GM23338 (cell line): Measurements from ENCODE around the gene ABHD15. TPM values are rescaled to one million over a fixed set of nuclear protein-coding genes. Genes with fewer than 3 reads are reported as not detected.

Experiments used
- ATAC-seq: fragments of 200-7000 bp; cut with Tn5 transposase; 3 replicates; pipeline ENCODE4 v1.9.1; 2020
- DNase-seq: peaks from one replicate; pipeline ENCODE4 v3.0.0-alpha.2; 2015; ENCODE audit warnings: low spot score
- H2AFZ ChIP-seq: fragments of 200-600 bp; sonication (generic); 2 replicates; pipeline ENCODE4 v1.8.0; 2016; ENCODE audit warnings: antibody characterized with exemption, mild to moderate bottlenecking, moderate library complexity
- H3F3A ChIP-seq: fragments of 200-600 bp; sonication (generic); replicated peaks from 2 replicates; pipeline ENCODE4 v1.8.0; 2017; ENCODE audit warnings: antibody characterized with exemption, mixed run types, low read depth
- H3K27ac ChIP-seq: fragments of 200-600 bp; sonication (generic); 2 replicates; pipeline ENCODE4 v1.6.1; 2016; ENCODE audit warnings: low read depth
- H3K27me3 ChIP-seq: fragments of 200-600 bp; sonication (generic); 2 replicates; pipeline ENCODE4 v1.8.0; 2016; ENCODE audit warnings: mild to moderate bottlenecking, mixed run types, moderate library complexity; ENCODE audit not compliant: insufficient read depth
- H3K36me3 ChIP-seq: fragments of 200-600 bp; sonication (generic); 2 replicates; pipeline ENCODE4 v1.8.0; 2016; ENCODE audit warnings: mild to moderate bottlenecking; ENCODE audit not compliant: insufficient read depth
- H3K4me1 ChIP-seq: fragments of 200-600 bp; sonication (generic); 2 replicates; pipeline ENCODE4 v1.8.0; 2016; ENCODE audit warnings: mild to moderate bottlenecking, moderate library complexity; ENCODE audit not compliant: insufficient read depth
- H3K4me2 ChIP-seq: fragments of 200-600 bp; sonication (generic); 2 replicates; pipeline ENCODE4 v1.7.1; 2017; ENCODE audit warnings: mixed run types
- H3K4me3 ChIP-seq: fragments of 200-600 bp; sonication (generic); 2 replicates; pipeline ENCODE4 v1.6.1; 2016; ENCODE audit warnings: mixed run types
- H3K79me2 ChIP-seq: fragments of 200-600 bp; sonication (generic); replicated peaks from 2 replicates; pipeline ENCODE4 v1.8.0; 2017; ENCODE audit warnings: mild to moderate bottlenecking; ENCODE audit not compliant: insufficient read depth
- H3K9me2 ChIP-seq: fragments of 200-600 bp; sonication (generic); 2 replicates; pipeline ENCODE4 v1.8.0; 2017; ENCODE audit not compliant: insufficient read depth
- H4K20me1 ChIP-seq: fragments of 200-600 bp; sonication (generic); replicated peaks from 2 replicates; pipeline ENCODE4 v1.8.0; 2017; ENCODE audit warnings: mild to moderate bottlenecking; ENCODE audit not compliant: insufficient read depth
- H3K27ac Mint-ChIP-seq: 2 replicates; pipeline ENCODE4 v1.8.0; 2020; ENCODE audit warnings: inconsistent platforms, mild to moderate bottlenecking, moderate library complexity, mixed read lengths
- H3K27me3 Mint-ChIP-seq: 3 replicates; pipeline ENCODE4 v1.8.0; 2022; ENCODE audit warnings: low read depth, mild to moderate bottlenecking, moderate library complexity, mixed read lengths, inconsistent platforms; ENCODE audit not compliant: insufficient read depth, poor library complexity
- H3K36me3 Mint-ChIP-seq: 3 replicates; pipeline ENCODE4 v1.8.0; 2021; ENCODE audit warnings: low read depth, mild to moderate bottlenecking, inconsistent platforms, moderate library complexity, mixed read lengths
- H3K4me1 Mint-ChIP-seq: 3 replicates; pipeline ENCODE4 v1.8.0; 2020; ENCODE audit warnings: mild to moderate bottlenecking, inconsistent platforms, mixed read lengths
- H3K4me3 Mint-ChIP-seq: 3 replicates; pipeline ENCODE4 v1.8.0; 2021; ENCODE audit warnings: moderate library complexity, mild to moderate bottlenecking, inconsistent platforms, mixed read lengths
- H3K9me3 Mint-ChIP-seq: 3 replicates; pipeline ENCODE4 v1.8.0; 2020; ENCODE audit warnings: moderate library complexity, mild to moderate bottlenecking, inconsistent platforms, mixed read lengths
- CREB1 ChIP-seq: fragments of 250-450 bp; sonication (Bioruptor Pico); IDR thresholded peaks from 2 replicates; pipeline ENCODE4 v1.5.0; 2020; ENCODE audit warnings: low read depth, mild to moderate bottlenecking, moderate library complexity
- NANOG ChIP-seq: IDR thresholded peaks from 2 replicates; pipeline ENCODE4 v1.6.1; 2016; ENCODE audit warnings: antibody characterized with exemption, borderline replicate concordance
- POLR2AphosphoS5 ChIP-seq: IDR thresholded peaks from 2 replicates; pipeline ENCODE4 v1.6.1; 2016; ENCODE audit warnings: antibody characterized with exemption, low read depth
- REST ChIP-seq: IDR thresholded peaks from one replicate; pipeline ENCODE4 v1.6.1; 2018; ENCODE audit warnings: antibody characterized with exemption; ENCODE audit not compliant: unreplicated experiment
- ZNF114 ChIP-seq: fragments of 250-450 bp; sonication (Bioruptor Pico); IDR thresholded peaks from 2 replicates; pipeline ENCODE4 v1.5.0; 2020; ENCODE audit warnings: mild to moderate bottlenecking, moderate library complexity
- ZNF331 ChIP-seq: fragments of 250-450 bp; sonication (Bioruptor Pico); IDR thresholded peaks from 2 replicates; pipeline ENCODE4 v1.5.0; 2020; ENCODE audit warnings: low read depth, mild to moderate bottlenecking, moderate library complexity
- polyA plus RNA-seq: library from polyadenylated mRNA; unstranded; fragments of >200 nt; fragmentation: Nextera tagmentation; extraction: Ambion mirVana; gene quantifications from 2 replicates; pipeline ENCODE4 v1.2.1, GENCODE V29; 2016
- total RNA-seq: library from RNA; depleted of rRNA; stranded (reverse); fragments of >200 nt; shearing (Covaris generic); gene quantifications from 2 replicates; pipeline ENCODE4 v1.2.3, GENCODE V29; 2014

ABHD15 gene
- total and polyA plus RNA-seq, 2 experiments from 2014 or later: 0.27 to 2.5 TPM

- no peaks in the 10 kb centered on the region for H3K79me2 ChIP-seq
- H3K4me1 ChIP-seq: peaks cover 19% of the 10 kb centered on the region
- H3K27me3 Mint-ChIP-seq: peaks cover 1% of the 10 kb centered on the region
- 0 out of 2 replicates have a peak overlapping the region, but pooled peaks have one; percentile 28 for H3K4me2 ChIP-seq
- no peaks in the 10 kb centered on the region for H4K20me1 ChIP-seq
- no peaks in the 10 kb centered on the region for H3K9me3 Mint-ChIP-seq
- no peak overlapping the region for H3K4me3 Mint-ChIP-seq
- peaks cover 13% of the 10 kb centered on the region; the same call in 2 of the 3 replicates for H3K4me1 Mint-ChIP-seq
- 0 out of 2 replicates have a peak, but pooled peaks cover 3% of the 10 kb centered on the region for H3F3A ChIP-seq
- no peaks in the 10 kb centered on the region for H3K36me3 Mint-ChIP-seq
- H3K27ac Mint-ChIP-seq: no peak overlapping the region; the same call in 1 of the 2 replicates
- H3K27ac ChIP-seq: no peak overlapping the region
- no peaks in the 10 kb centered on the region for H3K9me2 ChIP-seq
- no peaks in the 10 kb centered on the region for H3K36me3 ChIP-seq
- no peak for TF ChIP-seq CREB1 (CRISPR knock-in tag)
- no peaks in the 10 kb centered on the region for H3K27me3 ChIP-seq
- ATAC-seq (no peak), DNase-seq (no peak)
- H2AFZ ChIP-seq: no peak overlapping the region
- no peak overlapping the region for H3K4me3 ChIP-seq
Measured at GRCh38 chr17:29549177-29549923, 17.5 kb downstream of the ABHD15 start.

- Histone ChIP-seq H4K20me1 (no peaks in the 10 kb centered on the region), H3F3A (no peaks in the 10 kb centered on the region), H3K79me2 (no peaks in the 10 kb centered on the region), H3K4me2 (no peak overlapping the region), H3K36me3 (peaks cover 14% of the 10 kb centered on the region; the same call in 1 of the 2 replicates), H3K4me1 (peaks cover 19% of the 10 kb centered on the region), H3K9me2 (no peaks in the 10 kb centered on the region), H3K27me3 (no peaks in the 10 kb centered on the region), H2AFZ (no peak overlapping the region), H3K4me3 (no peak overlapping the region), H3K27ac (peak overlapping the region; percentile 60; the same call in 1 of the 2 replicates)
- DNase-seq (no peak), ATAC-seq (no peak)
- Mint-ChIP-seq H3K9me3 (no peaks in the 10 kb centered on the region), H3K36me3 (peaks cover 14% of the 10 kb centered on the region), H3K4me3 (no peak overlapping the region), H3K27me3 (peaks cover 1% of the 10 kb centered on the region), H3K27ac (peak overlapping the region; percentile 67), H3K4me1 (peaks cover 13% of the 10 kb centered on the region; the same call in 2 of the 3 replicates)
- TF ChIP-seq REST: no peak
- no peak for TF ChIP-seq POLR2AphosphoS5
- TF ChIP-seq CREB1 (CRISPR knock-in tag): no peak
- TF ChIP-seq ZNF114 (CRISPR knock-in tag): no peak
- TF ChIP-seq NANOG: no peak
- TF ChIP-seq ZNF331 (CRISPR knock-in tag): no peak
Measured at GRCh38 chr17:29546830-29547229, 20.0 kb downstream of the ABHD15 start.
